Femur (tissue), 1 donor: ENCODE measurements around the gene NRG2.

Experiments used
- DNase-seq: peaks from one replicate; pipeline ENCODE4 v3.0.0-alpha.2; 2017

The NRG2 gene

GRCh38 chr5:139872851-139873794, 170.0 kb downstream of the NRG2 start:
- DNase-seq, result no peak

GRCh38 chr5:139872052-139872766, 170.9 kb downstream of the NRG2 start:
- DNase-seq, result no peak

GRCh38 chr5:139871614-139872013, 171.5 kb downstream of the NRG2 start:
- DNase-seq, result no peak

- DNase-seq, result no peak
Measured at GRCh38 chr5:139870677-139871076, 172.4 kb downstream of the NRG2 start.

- no peak for DNase-seq
Measured at GRCh38 chr5:139869042-139869790, 173.9 kb downstream of the NRG2 start.

- no peak for DNase-seq
Measured at GRCh38 chr5:139867581-139867980, 175.5 kb downstream of the NRG2 start.

GRCh38 chr5:139867109-139867508, 176.0 kb downstream of the NRG2 start:
- no peak for DNase-seq

- DNase-seq, result no peak
Measured at GRCh38 chr5:139864716-139865483, 178.2 kb downstream of the NRG2 start.

- DNase-seq, result peak; percentile 73
Measured at GRCh38 chr5:139863855-139864558, 179.1 kb downstream of the NRG2 start.

- no peak for DNase-seq
Measured at GRCh38 chr5:139863361-139863760, 179.7 kb downstream of the NRG2 start.

- DNase-seq, result no peak
Measured at GRCh38 chr5:139862803-139863202, 180.3 kb downstream of the NRG2 start.

GRCh38 chr5:139862313-139862712, 180.8 kb downstream of the NRG2 start:
- no peak for DNase-seq

- DNase-seq, result no peak
Measured at GRCh38 chr5:139861889-139862207, 181.3 kb downstream of the NRG2 start.

- DNase-seq, result no peak
Measured at GRCh38 chr5:139861021-139861888, 181.8 kb downstream of the NRG2 start.

GRCh38 chr5:139859013-139859412, 184.1 kb downstream of the NRG2 start:
- no peak for DNase-seq

GRCh38 chr5:139856714-139857113, 186.4 kb downstream of the NRG2 start:
- DNase-seq, result no peak

GRCh38 chr5:139855946-139856540, 187.1 kb downstream of the NRG2 start:
- DNase-seq, result no peak

- DNase-seq, result no peak
Measured at GRCh38 chr5:139855451-139855850, 187.6 kb downstream of the NRG2 start.

GRCh38 chr5:139854953-139855352, 188.1 kb downstream of the NRG2 start:
- no peak for DNase-seq

- DNase-seq, result no peak
Measured at GRCh38 chr5:139854029-139854605, 189.0 kb downstream of the NRG2 start.
